Esophagus squamous epithelium (tissue), 4 donors: Measurements from ENCODE around the gene MYPN.

ENCODE experiments used
- CTCF ChIP-seq, 6 experiments: fragments of 450-650 bp in 4 of 6; fragments of 200-600 bp in 2 of 6; sonication (generic) in 2 of 6; IDR thresholded peaks; one replicate each; pipeline ENCODE4 v1.5.1; 2016 to 2019; ENCODE audit warnings: antibody characterized with exemption in 6 of 6, mild to moderate bottlenecking in 4 of 6, moderate library complexity in 4 of 6
- POLR2A ChIP-seq, 4 donors: fragments of 450-650 bp; IDR thresholded peaks; one replicate each; pipeline ENCODE4 v1.6.1; 2017; ENCODE audit warnings: antibody characterized with exemption in 4 of 4, mild to moderate bottlenecking in 4 of 4, moderate library complexity in 3 of 4

GRCh38 chr10:68237173-68237572, 127.9 kb downstream of the MYPN start:
- TF ChIP-seq CTCF (IDR thresholded peaks at IDR 0.05) (no peak), POLR2A (IDR thresholded peaks at IDR 0.05) (no peak)
